GM13977 (cell line): ENCODE results near the gene ADIPOR2.

Experiments
- DNase-seq: peaks from one replicate; pipeline ENCODE4 v3.0.0; 2012; ENCODE audit warnings: low spot score
- in situ Hi-C: fragments of 300-500 bp; cut with MboI; formaldehyde crosslinking; loops from one replicate; pipeline ENCODE4 v1.12.0; 2022; ENCODE audit warnings: low sequenced_read_pairs, low pct_unique_long_range_greater_than_20kb, mixed read lengths, inconsistent platforms; ENCODE audit not compliant: unreplicated experiment
- TF ChIP-seq, protein P1 (sequence below): IDR thresholded peaks from 2 replicates; pipeline ENCODE4 v1.5.1; 2012; ENCODE audit warnings: mild to moderate bottlenecking, control low read depth; ENCODE audit not compliant: insufficient read depth; ENCODE audit errors: extremely low read depth, missing control alignments

Gene ADIPOR2

DNA sequence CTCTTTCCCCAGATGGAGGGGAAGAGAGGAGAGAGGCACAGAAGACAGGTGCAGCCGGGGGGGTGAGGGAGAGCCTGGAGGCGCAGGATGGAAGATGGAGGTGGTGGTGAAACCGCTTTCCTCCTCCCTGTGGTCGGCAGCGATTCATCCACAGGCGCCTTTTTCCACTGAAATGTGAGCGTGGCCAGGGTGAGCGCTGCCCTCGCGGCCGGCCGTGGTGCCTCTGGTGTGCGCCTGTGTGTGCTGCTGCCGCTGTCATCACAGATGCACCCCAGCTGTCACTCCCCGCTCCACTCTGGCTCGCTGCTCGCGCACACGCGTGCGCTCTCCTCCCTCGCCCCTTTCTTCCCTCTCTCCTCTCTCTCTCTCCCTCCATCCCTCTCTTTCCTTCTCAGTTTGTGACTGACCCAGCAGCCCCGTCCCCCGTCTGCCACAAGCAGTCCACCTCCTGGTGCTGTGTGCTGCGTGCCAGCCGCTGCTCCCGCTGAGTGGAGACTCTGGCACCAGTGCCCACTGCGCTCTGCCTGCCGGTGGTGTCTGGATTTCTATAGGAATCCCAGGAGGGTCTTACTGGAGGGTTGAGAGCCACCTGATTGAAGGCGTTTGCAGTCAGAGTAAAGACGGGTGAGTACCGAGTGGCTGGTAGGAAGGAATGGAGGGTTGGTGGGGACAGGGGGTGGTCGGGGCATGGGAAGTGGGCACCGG is 129.5 kb downstream of the ADIPOR2 start, which contains the start of gene LRTM2:
LRTM2 (plus strand) TSS at position 375 of the 705 bp plus-strand sequence. CDS start 7,584 bp downstream, outside the sequence.
- TF ChIP-seq, protein P1, sequence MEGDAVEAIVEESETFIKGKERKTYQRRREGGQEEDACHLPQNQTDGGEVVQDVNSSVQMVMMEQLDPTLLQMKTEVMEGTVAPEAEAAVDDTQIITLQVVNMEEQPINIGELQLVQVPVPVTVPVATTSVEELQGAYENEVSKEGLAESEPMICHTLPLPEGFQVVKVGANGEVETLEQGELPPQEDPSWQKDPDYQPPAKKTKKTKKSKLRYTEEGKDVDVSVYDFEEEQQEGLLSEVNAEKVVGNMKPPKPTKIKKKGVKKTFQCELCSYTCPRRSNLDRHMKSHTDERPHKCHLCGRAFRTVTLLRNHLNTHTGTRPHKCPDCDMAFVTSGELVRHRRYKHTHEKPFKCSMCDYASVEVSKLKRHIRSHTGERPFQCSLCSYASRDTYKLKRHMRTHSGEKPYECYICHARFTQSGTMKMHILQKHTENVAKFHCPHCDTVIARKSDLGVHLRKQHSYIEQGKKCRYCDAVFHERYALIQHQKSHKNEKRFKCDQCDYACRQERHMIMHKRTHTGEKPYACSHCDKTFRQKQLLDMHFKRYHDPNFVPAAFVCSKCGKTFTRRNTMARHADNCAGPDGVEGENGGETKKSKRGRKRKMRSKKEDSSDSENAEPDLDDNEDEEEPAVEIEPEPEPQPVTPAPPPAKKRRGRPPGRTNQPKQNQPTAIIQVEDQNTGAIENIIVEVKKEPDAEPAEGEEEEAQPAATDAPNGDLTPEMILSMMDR, result no peak
- DNase-seq, result no peak
- in situ Hi-C loops, result no loop called here

DNA sequence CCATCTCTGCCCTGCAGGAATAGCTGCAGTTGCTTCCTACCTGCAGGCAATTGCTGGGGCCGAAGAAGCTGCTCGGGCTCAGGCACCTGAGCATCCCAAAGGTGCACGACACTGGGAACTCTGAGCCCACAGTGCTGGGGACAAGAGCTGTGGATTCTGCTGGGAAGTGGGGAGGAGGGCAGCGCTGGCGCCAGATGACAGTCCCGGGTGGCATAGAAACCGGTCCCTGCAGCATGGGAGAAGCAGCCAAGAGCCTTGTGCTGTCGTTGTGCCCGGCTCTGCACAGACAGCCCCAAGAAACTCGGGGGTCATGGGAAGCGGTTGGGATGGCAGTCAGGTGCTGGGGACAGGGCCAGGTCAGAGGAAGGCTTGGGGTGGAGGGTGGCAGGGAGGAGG is 130.0 kb downstream of the ADIPOR2 start:
- in situ Hi-C loops, result no loop called here
- DNase-seq, result no peak
- TF ChIP-seq, protein P1, result no peak

DNA sequence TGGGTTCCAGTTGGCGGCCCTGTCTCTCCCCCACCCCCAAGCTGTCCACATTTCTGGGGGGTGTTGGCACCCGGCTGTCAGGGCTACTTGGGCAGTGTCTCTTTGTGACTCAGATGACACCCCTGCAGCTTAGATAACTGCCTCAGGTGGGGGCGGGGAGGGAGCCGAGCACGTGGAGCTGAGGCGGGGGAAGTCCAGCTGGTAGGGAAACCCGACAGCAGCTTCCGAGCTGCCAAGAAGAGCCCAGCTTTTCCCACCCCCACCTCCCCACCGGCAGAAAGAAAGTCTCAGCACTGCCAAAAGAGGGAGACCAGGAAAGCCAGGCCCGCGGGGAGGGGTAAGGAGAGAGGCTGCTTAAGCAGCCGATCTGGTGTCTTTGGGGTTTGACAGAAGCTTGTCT is 130.9 kb downstream of the ADIPOR2 start:
- in situ Hi-C loops, result no loop called here
- DNase-seq, result no peak
- TF ChIP-seq, protein P1, result no peak

DNA sequence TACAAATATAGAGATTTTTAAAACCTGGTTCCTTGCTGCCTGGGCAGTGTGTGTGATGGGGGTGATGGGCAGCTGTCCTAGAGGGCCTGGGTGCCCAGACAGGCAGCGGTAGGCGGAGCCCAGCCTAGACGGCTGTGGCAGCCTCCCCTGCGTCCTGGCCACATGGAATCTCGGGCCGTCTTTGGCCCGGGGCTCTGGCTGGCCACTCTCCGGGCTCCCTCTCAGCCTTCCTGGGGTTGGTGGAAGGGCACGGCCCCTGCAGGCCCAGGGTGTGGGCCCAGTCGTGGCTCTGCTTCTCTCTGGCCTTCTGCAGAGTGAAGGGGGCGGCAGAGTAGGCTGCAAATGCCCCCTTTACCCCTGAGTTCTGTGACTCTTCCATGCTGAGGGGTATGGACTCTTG is 131.8 kb downstream of the ADIPOR2 start:
- in situ Hi-C loops, result no loop called here
- no peak for DNase-seq
- TF ChIP-seq, protein P1, result no peak

DNA sequence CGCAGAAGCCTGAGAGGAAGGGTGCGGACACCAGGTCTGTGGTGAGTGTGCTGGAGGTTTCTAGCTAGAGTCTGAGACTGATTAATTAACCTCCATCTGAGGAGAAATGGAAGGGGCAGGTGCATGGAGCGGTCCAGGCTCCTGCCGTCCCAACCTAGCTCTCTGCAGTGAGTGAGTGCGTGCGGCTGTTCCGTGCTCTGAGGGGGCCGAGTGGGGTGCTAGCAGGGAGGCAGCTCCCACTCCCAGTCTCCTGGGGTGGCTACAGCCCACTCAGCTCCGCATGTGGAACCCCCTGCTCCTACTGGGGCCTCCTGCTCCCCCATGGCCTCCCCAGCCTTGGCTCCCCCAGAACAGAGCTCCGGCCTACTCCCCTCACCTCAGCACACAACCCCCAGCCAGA is 132.4 kb downstream of the ADIPOR2 start:
- in situ Hi-C loops, result no loop called here
- TF ChIP-seq, protein P1, result no peak
- no peak for DNase-seq

DNA sequence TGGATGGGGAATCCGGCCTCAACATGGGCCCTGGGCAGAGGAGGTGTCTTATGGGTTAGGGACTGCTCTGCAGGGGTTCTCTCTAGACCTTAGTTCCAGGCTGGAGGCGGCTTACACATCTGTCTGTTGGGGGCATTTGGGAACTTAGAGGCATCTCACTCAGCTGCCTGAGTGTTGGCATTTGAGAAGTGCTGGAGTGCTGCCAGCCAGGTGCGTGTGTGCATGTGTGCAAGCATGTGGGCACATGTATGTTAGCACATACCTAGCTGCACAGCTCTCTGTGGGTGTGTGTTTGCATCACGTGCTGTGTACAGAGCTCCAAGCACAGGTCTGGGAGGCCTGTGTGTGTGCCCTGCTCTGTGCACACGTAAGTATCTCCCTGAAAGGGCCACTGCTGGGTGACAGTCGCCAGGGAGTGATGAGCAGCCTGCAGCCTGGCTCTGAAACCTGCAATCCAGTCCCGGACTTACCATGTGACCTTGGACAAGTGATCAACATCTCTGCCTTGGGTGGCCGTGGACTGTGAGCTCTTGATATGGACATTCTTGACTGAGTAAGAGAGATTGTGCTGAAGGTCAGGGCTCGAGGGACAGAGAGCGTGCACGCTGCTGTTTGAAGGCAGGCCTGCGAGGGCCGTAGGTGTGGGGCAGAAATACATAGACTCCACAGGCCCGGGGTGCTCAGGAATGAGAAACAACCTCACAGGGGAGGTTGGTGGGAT is 134.7 kb downstream of the ADIPOR2 start:
- in situ Hi-C loops, result no loop called here
- TF ChIP-seq, protein P1, result no peak
- no peak for DNase-seq
